HG03432 (cell line): Measurements from ENCODE around the gene ARHGAP26.

ENCODE experiments used
- ATAC-seq: cut with Tn5 transposase; IDR thresholded peaks from one replicate; pipeline ENCODE4 v1.9.1; 2021; ENCODE audit warnings: mild to moderate bottlenecking, moderate library complexity; ENCODE audit not compliant: unreplicated experiment

The ARHGAP26 gene

GRCh38 chr5:142870532-142871362, 100.6 kb downstream of the ARHGAP26 start:
- no peak for ATAC-seq

GRCh38 chr5:142871363-142872193, 101.4 kb downstream of the ARHGAP26 start:
- ATAC-seq = no peak

GRCh38 chr5:142872217-142872616, 102.0 kb downstream of the ARHGAP26 start:
- no peak for ATAC-seq

DNA sequence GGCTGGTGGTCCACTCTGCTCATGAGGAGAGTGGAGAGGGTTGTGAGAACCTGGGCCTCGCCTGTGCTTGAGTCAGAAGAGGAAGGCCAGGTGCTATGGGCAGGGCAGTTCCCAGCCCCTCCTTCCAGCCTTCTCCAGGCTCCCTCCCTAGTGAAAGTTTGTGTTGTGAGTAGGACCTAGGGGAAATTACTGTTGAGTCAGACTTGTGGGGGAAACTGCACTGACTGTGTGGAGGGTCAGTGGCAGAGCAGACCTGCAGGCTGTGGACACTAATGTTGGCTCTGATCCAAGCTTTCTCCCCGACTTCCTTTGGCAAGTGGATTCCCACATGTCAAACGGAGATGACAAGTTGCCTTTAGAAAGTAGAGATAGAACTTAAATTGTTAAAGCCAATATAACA, 102.6 kb downstream of the ARHGAP26 start:
- ATAC-seq = no peak

GRCh38 chr5:142873831-142874230, 103.7 kb downstream of the ARHGAP26 start:
- no peak for ATAC-seq

DNA sequence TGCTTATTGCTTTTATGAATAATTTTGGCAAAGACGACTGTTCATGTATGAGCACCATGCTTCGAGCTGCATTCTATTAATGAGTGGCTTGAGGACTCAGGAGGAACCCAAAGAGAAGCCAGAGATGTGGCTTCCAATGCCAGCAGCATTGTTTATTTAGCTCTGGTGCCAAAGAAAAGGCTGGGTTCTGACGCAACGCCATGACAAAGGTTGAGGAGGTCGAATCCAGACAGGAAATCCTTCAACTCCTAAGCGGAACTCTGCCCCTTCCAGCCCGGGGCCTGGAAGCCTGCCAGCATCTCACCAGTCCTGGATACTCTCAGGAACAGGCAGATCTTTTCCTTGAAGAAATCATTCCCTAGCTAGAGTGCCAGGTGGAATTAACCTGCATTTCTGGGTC, 104.4 kb downstream of the ARHGAP26 start:
- ATAC-seq = no peak

GRCh38 chr5:142875936-142876335, 105.8 kb downstream of the ARHGAP26 start:
- ATAC-seq = no peak

GRCh38 chr5:142876817-142877216, 106.6 kb downstream of the ARHGAP26 start:
- no peak for ATAC-seq

- ATAC-seq = no peak
Measured at GRCh38 chr5:142878111-142878510, 107.9 kb downstream of the ARHGAP26 start.

DNA sequence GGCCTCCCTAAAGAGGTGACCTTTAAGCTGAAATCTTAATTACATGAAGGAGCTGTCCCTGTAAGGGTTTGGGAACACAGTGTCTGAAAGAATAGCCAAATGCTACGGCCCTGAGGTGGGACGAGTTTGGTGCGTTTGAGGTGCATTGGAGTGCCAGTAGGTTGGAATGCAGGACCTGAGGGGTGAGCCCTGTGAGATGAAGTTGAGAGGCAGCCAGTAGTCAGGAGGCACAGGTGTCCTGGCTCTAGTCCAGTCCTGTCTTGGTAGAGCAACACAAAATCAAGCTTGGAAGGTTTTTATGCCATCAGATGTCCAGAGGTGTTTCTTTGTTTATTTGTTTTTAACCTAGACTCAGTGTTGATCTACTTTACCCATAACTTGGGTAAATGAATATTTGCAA, 108.5 kb downstream of the ARHGAP26 start:
- ATAC-seq = no peak

DNA sequence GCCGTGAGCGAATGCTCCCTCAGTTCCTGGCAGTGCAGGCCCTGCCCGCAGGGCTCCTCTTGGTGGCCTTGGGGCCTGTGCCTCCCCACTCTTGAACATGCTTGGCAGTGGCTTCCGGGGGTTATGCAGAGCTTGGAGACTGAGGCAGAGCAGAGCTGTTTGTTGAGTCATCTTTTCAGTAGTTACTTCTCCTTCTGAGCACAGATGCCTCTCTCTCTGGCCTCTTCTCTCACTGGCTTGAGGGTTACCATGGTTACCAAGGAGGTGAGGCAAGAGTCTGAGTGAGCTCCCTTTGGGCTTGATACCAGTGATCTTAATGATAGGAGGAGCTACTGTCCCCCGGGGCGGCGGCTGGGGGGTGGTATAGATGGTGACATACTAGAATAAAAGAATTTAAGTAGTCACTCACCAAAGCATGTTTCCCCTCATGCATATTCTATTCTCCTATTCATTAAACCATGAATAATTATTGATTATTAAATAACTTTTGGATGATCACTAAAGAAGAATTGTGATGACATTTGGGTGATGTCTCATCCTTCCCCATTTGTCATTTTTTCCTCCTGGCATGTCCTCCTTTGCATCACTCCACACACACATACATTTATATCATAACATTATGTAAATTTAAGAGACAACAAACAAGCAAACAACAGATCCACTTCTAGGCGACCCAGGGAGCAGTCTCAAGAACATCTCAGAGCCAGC, 111.1 kb downstream of the ARHGAP26 start:
- no peak for ATAC-seq

- no peak for ATAC-seq
Measured at GRCh38 chr5:142881784-142882126, 111.6 kb downstream of the ARHGAP26 start.

DNA sequence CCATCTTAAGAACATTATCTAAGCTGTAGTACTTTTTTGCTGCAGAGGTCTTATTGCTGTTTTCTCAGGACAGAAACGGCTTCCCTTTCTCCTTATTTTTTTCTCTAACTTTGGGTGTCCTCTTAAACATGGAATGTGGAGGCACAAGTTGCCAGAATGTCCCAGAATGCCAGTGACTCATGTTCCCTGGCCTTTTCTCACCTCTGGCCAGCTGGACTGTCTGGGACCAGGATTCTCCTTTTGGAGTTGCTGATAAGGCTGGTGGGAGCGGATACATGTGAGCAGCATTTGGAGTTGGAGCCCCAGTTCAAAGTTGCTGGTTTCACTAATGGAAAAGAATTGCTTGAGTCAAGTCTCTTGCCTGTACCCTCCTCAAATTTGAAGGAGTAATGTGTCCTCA, 112.8 kb downstream of the ARHGAP26 start:
- ATAC-seq = no peak

- ATAC-seq = no peak
Measured at GRCh38 chr5:142883438-142883837, 113.3 kb downstream of the ARHGAP26 start.

- no peak for ATAC-seq
Measured at GRCh38 chr5:142884029-142884428, 113.9 kb downstream of the ARHGAP26 start.

DNA sequence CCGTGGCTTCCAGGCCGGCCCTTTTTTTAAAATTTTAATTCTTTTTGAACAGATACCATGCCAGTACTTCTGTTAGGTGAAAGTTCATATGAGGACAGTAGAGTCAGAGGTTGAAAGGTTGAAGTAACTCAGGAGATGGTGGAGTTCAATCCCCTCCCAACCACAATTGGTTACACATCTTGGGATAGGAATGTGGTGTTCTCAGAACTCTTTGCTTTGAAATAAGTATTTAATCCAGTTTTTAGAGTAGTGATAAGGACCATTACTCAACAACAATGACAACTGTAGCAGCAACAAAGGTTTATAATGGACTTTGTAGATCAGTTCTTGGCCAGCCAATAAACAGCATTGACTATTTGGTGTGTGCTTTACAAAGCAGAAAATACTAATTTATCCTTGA, 116.0 kb downstream of the ARHGAP26 start:
- ATAC-seq = no peak

DNA sequence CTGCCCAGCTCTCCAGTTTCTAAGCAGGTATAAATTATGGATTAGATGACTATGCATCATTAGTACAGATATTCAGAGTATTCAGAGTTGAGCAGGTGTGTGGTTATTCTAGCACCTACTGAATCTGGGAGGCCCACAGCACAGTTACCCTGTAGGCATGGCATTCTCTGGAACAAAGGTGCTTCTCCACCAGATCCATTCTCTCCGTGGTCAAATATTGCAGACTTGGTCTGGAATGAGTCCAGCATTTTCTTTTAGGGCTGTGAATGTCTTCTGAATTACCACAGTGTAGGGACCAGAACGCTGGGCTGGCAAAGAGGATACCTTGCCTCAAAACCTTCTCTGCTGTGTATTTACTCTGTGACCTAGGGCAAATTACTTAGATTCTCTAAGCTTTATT, 116.8 kb downstream of the ARHGAP26 start:
- ATAC-seq = no peak

DNA sequence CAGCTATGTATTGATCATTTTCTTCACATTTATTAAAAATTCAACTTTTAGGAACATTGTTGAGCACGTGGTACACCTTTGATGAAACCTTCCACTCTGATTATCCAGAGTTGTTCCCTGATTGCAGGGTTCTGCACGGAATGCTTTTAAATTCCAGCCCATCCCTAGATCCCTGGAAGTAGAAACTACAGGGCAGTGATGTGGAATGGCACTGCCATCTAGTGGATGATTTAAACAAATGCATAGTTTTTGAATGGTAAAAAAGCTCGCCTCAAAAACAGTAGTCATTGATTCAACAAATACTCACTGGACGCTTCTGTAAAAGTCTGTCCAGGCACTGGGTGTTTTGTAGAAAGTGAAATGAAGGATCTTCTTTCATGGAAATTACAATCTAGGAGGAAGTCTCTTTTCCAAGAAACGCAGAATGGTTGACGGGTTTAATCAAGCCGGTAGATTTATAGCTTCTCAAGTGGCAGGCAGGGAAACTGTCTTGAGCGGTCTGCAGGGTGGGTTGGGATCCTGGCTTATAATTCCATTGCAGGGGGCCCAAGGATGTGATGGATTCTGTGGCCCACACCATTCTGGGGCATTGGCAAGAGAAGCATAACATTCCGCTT, 118.4 kb downstream of the ARHGAP26 start:
- ATAC-seq = no peak

- ATAC-seq = no peak
Measured at GRCh38 chr5:142892021-142892420, 121.8 kb downstream of the ARHGAP26 start.

GRCh38 chr5:142894315-142894714, 124.1 kb downstream of the ARHGAP26 start:
- ATAC-seq = no peak

GRCh38 chr5:142894749-142895148, 124.6 kb downstream of the ARHGAP26 start:
- no peak for ATAC-seq
